ENCODE measurements around the gene PRPF38B. TPM values are rescaled to one million over a fixed set of nuclear protein-coding genes. Genes with fewer than 3 reads are reported as not detected.
"Not testable (repeated sequence)": the region's sequence is repeated elsewhere in the genome, so short reads cannot be mapped to it uniquely, and the experiment has no call there.

PRPF38B gene
- total RNA-seq, 1 donor from 2014 or later: 15.6 TPM

- DNase-seq (ENCODE audit: low spot score): no peak
These were observed 12.4 kb upstream of the PRPF38B start for GRCh38 chr1:108679586-108680213.

- DNase-seq (ENCODE audit: low spot score): peak; percentile 27
These were observed 10.4 kb upstream of the PRPF38B start for GRCh38 chr1:108681701-108682100.

- DNase-seq (ENCODE audit: low spot score): no peak
These were observed 6.6 kb upstream of the PRPF38B start for GRCh38 chr1:108685529-108685928.

GRCh38 chr1:108686614-108687313 is 5.3 kb upstream of the PRPF38B start:
- peak; percentile 72 for DNase-seq (ENCODE audit: low spot score)

- DNase-seq (ENCODE audit: low spot score): no peak
These were observed 775 bp upstream of the PRPF38B start for GRCh38 chr1:108691128-108691941.

GRCh38 chr1:108692724-108693655 is 880 bp downstream of the PRPF38B start:
- peak; percentile 77 for DNase-seq (ENCODE audit: low spot score)

- DNase-seq (ENCODE audit: low spot score): no peak
These were observed 3.4 kb downstream of the PRPF38B start for GRCh38 chr1:108695535-108695934.

GRCh38 chr1:108699375-108700332 is 7.5 kb downstream of the PRPF38B start:
- no peak for DNase-seq (ENCODE audit: low spot score)

- DNase-seq (ENCODE audit: low spot score): no peak
These were observed 9.2 kb downstream of the PRPF38B start for GRCh38 chr1:108701176-108701849.

GRCh38 chr1:108702109-108702508 is 10.0 kb downstream of the PRPF38B start:
- not testable (repeated sequence) for DNase-seq (ENCODE audit: low spot score)

GRCh38 chr1:108703939-108704338 is 11.8 kb downstream of the PRPF38B start:
- DNase-seq (ENCODE audit: low spot score): no peak

- DNase-seq (ENCODE audit: low spot score): no peak
These were observed 12.4 kb downstream of the PRPF38B start for GRCh38 chr1:108704496-108704895.

GRCh38 chr1:108706643-108707042 is 14.5 kb downstream of the PRPF38B start:
- no peak for DNase-seq (ENCODE audit: low spot score)

GRCh38 chr1:108708691-108709660 is 16.9 kb downstream of the PRPF38B start:
- DNase-seq (ENCODE audit: low spot score): no peak

GRCh38 chr1:108712606-108713150 is 20.6 kb downstream of the PRPF38B start, which contains the start of gene FNDC7:
Gene FNDC7 (plus strand): TSS chr1:108712908. CDS start chr1:108712934, 26 bp downstream.
- DNase-seq (ENCODE audit: low spot score): no peak

GRCh38 chr1:108715932-108716331 is 23.8 kb downstream of the PRPF38B start:
- no peak for DNase-seq (ENCODE audit: low spot score)

GRCh38 chr1:108716437-108717230 is 24.5 kb downstream of the PRPF38B start:
- DNase-seq (ENCODE audit: low spot score): no peak
